Uterus (tissue), 2 donors: ENCODE data around the gene GSE1.

Experiments
- CTCF ChIP-seq, 4 experiments: fragments of 200-600 bp in 2 of 4; fragments of 450-650 bp in 2 of 4; sonication (generic) in 2 of 4; IDR thresholded peaks; one replicate each; pipeline ENCODE4 v1.5.1; 2016 to 2019; ENCODE audit warnings: antibody characterized with exemption in 4 of 4, mild to moderate bottlenecking in 2 of 4, moderate library complexity in 1 of 4
- POLR2A ChIP-seq, 2 donors: fragments of 450-650 bp; IDR thresholded peaks; one replicate each; pipeline ENCODE4 v1.6.1; 2016; ENCODE audit warnings: antibody characterized with exemption in 2 of 2, mild to moderate bottlenecking in 1 of 2, moderate library complexity in 1 of 2

GRCh38 chr16:85603203-85603755, 9.8 kb upstream of the GSE1 start:
- no peak for TF ChIP-seq CTCF (IDR thresholded peaks at IDR 0.05)
- TF ChIP-seq POLR2A (IDR thresholded peaks at IDR 0.05) = no peak
